Hematopoietic multipotent progenitor cell treated with erythropoietin and hydrocortisone succinate and interleukin-3 and kit ligand, for 17 days (in vitro differentiated cells): ENCODE results near the gene P2RY13.

Experiments
- DNase-seq: peaks from one replicate; pipeline ENCODE4 v3.0.0-alpha.2; 2015; ENCODE audit warnings: low spot score

P2RY13 gene

DNA sequence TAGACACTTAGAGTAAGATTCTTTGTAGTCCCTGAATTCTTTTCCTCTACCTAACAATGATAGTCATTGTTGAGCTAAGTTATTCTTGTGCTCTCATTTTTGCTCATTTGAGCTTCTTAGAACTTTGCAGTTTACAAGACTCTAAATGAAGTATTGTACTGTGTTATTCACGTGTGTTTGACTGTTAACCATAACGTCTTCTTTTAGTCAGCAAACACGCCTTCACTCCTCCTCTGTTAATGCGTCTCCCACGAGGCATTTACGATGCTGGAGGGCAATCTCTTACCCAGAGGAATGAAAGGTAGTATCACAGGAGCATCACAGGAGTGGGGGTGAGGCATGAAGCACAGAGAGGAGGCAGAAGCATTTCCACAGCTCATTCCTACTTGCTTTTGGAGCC is 36.2 kb downstream of the P2RY13 start:
- DNase-seq, result no peak

DNA sequence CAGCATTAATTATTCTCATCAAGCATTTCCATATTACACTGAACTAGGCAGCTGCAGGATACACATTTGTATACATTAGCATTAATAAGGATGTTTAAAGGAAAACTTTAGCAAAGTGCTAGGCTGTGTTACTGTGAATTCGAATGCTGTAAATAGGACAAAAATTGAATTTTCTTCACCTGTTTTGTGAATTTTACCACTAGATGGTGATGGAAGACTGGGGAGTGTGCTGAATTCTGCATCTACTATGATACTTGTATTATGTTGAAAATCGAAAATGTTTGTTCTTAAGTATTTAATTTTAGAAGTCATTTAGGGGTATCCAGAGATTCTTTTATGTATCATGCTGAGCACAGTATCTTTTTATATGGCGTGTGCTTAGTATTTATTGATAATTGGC is 38.7 kb downstream of the P2RY13 start:
- no peak for DNase-seq

GRCh38 chr3:151289445-151289844 is 39.9 kb downstream of the P2RY13 start:
- no peak for DNase-seq

- DNase-seq, result no peak
Observed at GRCh38 chr3:151285940-151286339, 43.4 kb downstream of the P2RY13 start.

- no peak for DNase-seq
Observed at GRCh38 chr3:151283907-151284461, 45.4 kb downstream of the P2RY13 start.

DNA sequence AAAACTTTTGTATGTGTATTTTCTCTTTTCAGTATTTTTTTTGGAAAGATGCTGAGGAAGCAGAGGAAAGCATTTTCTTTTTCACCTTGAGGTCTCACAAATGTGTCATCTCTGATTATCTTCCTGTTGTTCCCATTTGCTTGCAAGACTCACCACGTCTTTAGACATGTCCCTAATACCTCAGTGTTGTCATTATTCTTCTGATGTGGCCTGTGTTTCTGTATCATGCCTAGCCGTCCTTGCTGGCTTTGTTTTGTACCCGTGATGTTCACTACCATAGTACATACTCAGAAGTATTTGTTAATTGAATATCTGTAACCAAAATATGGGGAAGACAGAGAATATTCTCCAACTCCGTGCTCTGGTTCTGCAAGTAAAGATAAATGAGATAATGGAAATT is 46.0 kb downstream of the P2RY13 start:
- no peak for DNase-seq

- DNase-seq, result peak; percentile 46
Observed at GRCh38 chr3:151282921-151283320, 46.4 kb downstream of the P2RY13 start.

DNA sequence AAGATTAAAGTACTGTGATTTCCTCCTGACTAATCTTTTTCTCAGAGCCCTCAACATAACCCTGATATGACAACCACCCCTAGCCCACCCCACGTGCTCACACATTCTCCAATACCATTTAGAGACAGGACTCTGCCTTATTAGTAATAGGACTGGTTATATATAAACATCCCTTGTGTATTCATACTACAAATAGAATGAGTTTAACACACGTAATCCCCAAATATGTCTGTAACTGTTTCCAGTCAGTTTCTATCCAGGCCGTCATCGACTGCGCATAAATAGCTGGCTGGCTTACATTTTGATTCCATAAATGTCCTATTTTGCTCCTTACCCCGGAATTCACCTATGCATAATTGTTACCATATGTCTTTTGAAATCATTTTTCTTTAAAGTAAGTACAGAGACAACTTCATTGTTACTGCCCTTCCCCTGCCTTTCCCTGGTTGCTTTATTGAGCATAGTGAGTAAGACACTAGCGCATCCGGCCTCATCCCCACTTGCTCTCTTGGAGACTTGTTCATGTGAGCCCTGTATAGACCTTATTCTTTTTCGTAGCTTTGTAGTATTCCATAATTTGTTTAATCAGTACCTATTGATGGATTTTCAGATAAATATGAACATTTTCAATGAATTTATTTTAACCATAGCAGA is 47.6 kb downstream of the P2RY13 start:
- no peak for DNase-seq

DNA sequence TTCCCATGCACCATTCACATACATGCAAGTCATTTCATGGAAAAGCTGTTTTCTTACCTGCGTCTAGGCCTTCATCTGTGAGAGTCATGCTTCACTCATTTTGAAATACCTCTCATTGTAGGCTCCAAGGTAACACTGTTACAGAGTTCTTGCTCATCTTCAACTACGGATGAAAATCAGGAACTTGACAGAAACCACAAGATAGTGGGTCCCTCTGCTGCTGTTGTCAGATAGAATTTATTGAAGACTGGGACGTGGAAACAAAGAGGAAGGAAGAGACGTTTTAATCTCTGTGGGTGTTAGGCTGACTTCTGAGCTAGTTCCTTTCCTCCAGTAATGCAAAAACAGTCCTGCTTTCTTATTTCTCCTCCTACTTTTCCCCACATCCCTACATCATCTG is 51.1 kb downstream of the P2RY13 start, which contains the start of gene P2RY14:
TSS of gene P2RY14 (minus strand) at position 313 of the 400 bp plus-strand sequence. CDS start 64,226 bp downstream, outside the sequence.
- no peak for DNase-seq

GRCh38 chr3:151276687-151277042 is 52.7 kb downstream of the P2RY13 start:
- no peak for DNase-seq
